ENCODE data around the gene TMEM165.

- TF ChIP-seq CTCF (IDR thresholded peaks at IDR 0.05) (no peak), EP300 (IDR thresholded peaks at IDR 0.05) (no peak), POLR2A (IDR thresholded peaks at IDR 0.05; ENCODE audit: low read depth) (no peak), POLR2AphosphoS5 (IDR thresholded peaks at IDR 0.05) (no peak)
These were observed 37.5 kb upstream of the TMEM165 start for GRCh38 chr4:55358246-55358645.
